HepG2 (cell line): ENCODE data around the gene DSG2. TPM values are rescaled to one million over a fixed set of nuclear protein-coding genes. Genes with fewer than 3 reads are reported as not detected.

Experiments
- ATF1 ChIP-seq: IDR thresholded peaks from 2 replicates; pipeline ENCODE4 v1.6.1; 2016; ENCODE audit warnings: mild to moderate bottlenecking, control low read depth
- CBFB ChIP-seq: sonication (generic); formaldehyde crosslinking; IDR thresholded peaks from 2 replicates; pipeline ENCODE4 v1.4.0; 2020; ENCODE audit warnings: missing genetic modification reagents
- CREM ChIP-seq, 2 experiments: sonication (generic) in 1 of 2; formaldehyde crosslinking in 1 of 2; IDR thresholded peaks; 2 replicates each; pipeline versions ENCODE4 v1.4.0 to v1.6.1; 2016 to 2020; ENCODE audit warnings: antibody characterized with exemption in 1 of 2, mild to moderate bottlenecking in 1 of 2, missing genetic modification reagents in 1 of 2
- GFI1 ChIP-seq: sonication (generic); formaldehyde crosslinking; IDR thresholded peaks from 2 replicates; pipeline ENCODE4 v1.5.0; 2020; ENCODE audit warnings: missing genetic modification reagents, mild to moderate bottlenecking, borderline replicate concordance
- HDAC1 ChIP-seq: sonication (generic); formaldehyde crosslinking; IDR thresholded peaks from 2 replicates; pipeline ENCODE4 v1.5.1; 2020; ENCODE audit warnings: mild to moderate bottlenecking, missing genetic modification reagents
- HMGA1 ChIP-seq: sonication (generic); formaldehyde crosslinking; conservative IDR thresholded peaks from 2 replicates; pipeline ENCODE4 v1.4.0; 2020; ENCODE audit warnings: missing genetic modification reagents
- NFE2L2 ChIP-seq: fragments of 150-350 bp; IDR thresholded peaks from 2 replicates; pipeline ENCODE4 v1.6.1; 2014; ENCODE audit warnings: low read length
- PAX8 ChIP-seq: sonication (generic); formaldehyde crosslinking; IDR thresholded peaks from 2 replicates; pipeline ENCODE4 v1.8.0; 2022; ENCODE audit warnings: mild to moderate bottlenecking, missing genetic modification reagents, borderline replicate concordance
- ZNF274 ChIP-seq: sonication (generic); formaldehyde crosslinking; IDR thresholded peaks from 2 replicates; pipeline ENCODE4 v1.5.1; 2020; ENCODE audit warnings: mild to moderate bottlenecking, missing genetic modification reagents
- ZNF333 ChIP-seq: sonication (generic); formaldehyde crosslinking; IDR thresholded peaks from 2 replicates; pipeline ENCODE4 v1.4.0; 2020; ENCODE audit warnings: mild to moderate bottlenecking, missing genetic modification reagents, borderline replicate concordance
- ZNF382 ChIP-seq: sonication (generic); formaldehyde crosslinking; IDR thresholded peaks from 2 replicates; pipeline ENCODE4 v1.5.0; 2020; ENCODE audit warnings: missing genetic modification reagents, mild to moderate bottlenecking, borderline replicate concordance
- ZNF468 ChIP-seq: sonication (generic); formaldehyde crosslinking; IDR thresholded peaks from 2 replicates; pipeline ENCODE4 v1.8.0; 2022; ENCODE audit warnings: mild to moderate bottlenecking, moderate library complexity, missing genetic modification reagents
- ZNF510 ChIP-seq: sonication (generic); formaldehyde crosslinking; IDR thresholded peaks from 2 replicates; pipeline ENCODE4 v1.4.0; 2020; ENCODE audit warnings: low read depth, mild to moderate bottlenecking, missing genetic modification reagents
- ZNF562 ChIP-seq: sonication (generic); formaldehyde crosslinking; IDR thresholded peaks from 2 replicates; pipeline ENCODE4 v1.8.0; 2022; ENCODE audit warnings: missing genetic modification reagents, borderline replicate concordance
- ZNF775 ChIP-seq: sonication (generic); formaldehyde crosslinking; IDR thresholded peaks from 2 replicates; pipeline ENCODE4 v1.4.0; 2020; ENCODE audit warnings: missing genetic modification reagents, mild to moderate bottlenecking, moderate library complexity, borderline replicate concordance
- polyA plus RNA-seq, 8 experiments: library from polyadenylated mRNA; depleted of rRNA in 3 of 8; stranded (reverse) in 7 of 8; unstranded in 1 of 8; fragments of >200 nt; fragmentation: Illumina TruSeq in 4 of 8; extraction: Trizol in 4 of 8; gene quantifications; 2 replicates each; pipeline versions ENCODE4 v1.2.1 to v1.2.3, GENCODE V29; 2011 to 2016; ENCODE audit warnings: low read depth in 4 of 8, missing spikeins in 1 of 8, mixed read lengths in 1 of 8; ENCODE audit not compliant: insufficient read depth in 1 of 8
- total RNA-seq, 5 experiments: library from RNA; depleted of rRNA; stranded (reverse); fragments of >200 nt; fragmentation: Illumina TruSeq; extraction: Trizol; gene quantifications; 2 replicates each; pipeline ENCODE4 v1.2.3, GENCODE V29; 2016; ENCODE audit warnings: low read depth in 1 of 5
- TF ChIP-seq, protein P1 (sequence below): sonication (generic); formaldehyde crosslinking; IDR thresholded peaks from 2 replicates; pipeline ENCODE4 v1.4.0; 2020; ENCODE audit warnings: missing genetic modification reagents, mild to moderate bottlenecking, borderline replicate concordance
- TF ChIP-seq, protein P2 (sequence below): sonication (generic); formaldehyde crosslinking; IDR thresholded peaks from 2 replicates; pipeline ENCODE4 v1.5.0; 2020; ENCODE audit warnings: missing genetic modification reagents
- TF ChIP-seq, protein P3 (sequence below): sonication (generic); formaldehyde crosslinking; IDR thresholded peaks from 2 replicates; pipeline ENCODE4 v1.5.1; 2020; ENCODE audit warnings: missing genetic modification reagents, mild to moderate bottlenecking, borderline replicate concordance
- TF ChIP-seq, protein P4 (sequence below): sonication (generic); formaldehyde crosslinking; IDR thresholded peaks from 2 replicates; pipeline ENCODE4 v1.4.0; 2020; ENCODE audit warnings: missing genetic modification reagents
- TF ChIP-seq, protein P5 (sequence below): sonication (generic); formaldehyde crosslinking; conservative IDR thresholded peaks from 2 replicates; pipeline ENCODE4 v1.4.0; 2020; ENCODE audit warnings: missing genetic modification reagents

DSG2 gene
- total and polyA plus RNA-seq, 2 of the 13 experiments (the other 11 are each of a cell fraction or from before 2014, with no cell fraction given), result 23.3 to 66.7 TPM

DNA sequence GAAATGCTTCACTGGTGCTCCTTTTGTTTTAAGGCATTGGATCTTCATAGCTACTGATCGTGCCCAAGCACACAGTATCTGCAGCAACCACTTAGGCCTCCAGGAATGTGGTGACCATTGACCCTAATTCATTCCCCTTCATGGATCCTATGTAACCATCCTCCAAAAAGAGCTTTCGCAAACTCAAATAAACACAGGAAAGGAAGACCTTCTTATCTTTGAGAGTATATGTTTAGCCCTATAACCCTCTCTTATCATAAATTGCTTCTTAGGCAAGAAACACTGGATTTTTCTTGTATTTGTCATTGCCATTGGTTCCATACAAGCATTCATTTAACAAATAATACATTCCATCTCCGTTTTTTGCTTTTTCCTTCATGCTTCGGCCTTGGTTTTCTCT lies 89.6 kb downstream of the DSG2 start (continued):
- TF ChIP-seq ZNF510 (CRISPR knock-in tag), result no peak
- peak; percentile 75 for TF ChIP-seq GFI1
- TF ChIP-seq, protein P1, sequence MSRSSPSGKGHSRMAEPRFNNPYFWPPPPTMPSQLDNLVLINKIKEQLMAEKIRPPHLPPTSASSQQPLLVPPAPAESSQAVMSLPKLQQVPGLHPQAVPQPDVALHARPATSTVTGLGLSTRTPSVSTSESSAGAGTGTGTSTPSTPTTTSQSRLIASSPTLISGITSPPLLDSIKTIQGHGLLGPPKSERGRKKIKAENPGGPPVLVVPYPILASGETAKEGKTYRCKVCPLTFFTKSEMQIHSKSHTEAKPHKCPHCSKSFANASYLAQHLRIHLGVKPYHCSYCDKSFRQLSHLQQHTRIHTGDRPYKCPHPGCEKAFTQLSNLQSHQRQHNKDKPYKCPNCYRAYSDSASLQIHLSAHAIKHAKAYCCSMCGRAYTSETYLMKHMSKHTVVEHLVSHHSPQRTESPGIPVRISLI (CRISPR knock-in tag), result no peak
- TF ChIP-seq, protein P2, sequence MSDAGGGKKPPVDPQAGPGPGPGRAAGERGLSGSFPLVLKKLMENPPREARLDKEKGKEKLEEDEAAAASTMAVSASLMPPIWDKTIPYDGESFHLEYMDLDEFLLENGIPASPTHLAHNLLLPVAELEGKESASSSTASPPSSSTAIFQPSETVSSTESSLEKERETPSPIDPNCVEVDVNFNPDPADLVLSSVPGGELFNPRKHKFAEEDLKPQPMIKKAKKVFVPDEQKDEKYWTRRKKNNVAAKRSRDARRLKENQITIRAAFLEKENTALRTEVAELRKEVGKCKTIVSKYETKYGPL (CRISPR knock-in tag), result no peak
- TF ChIP-seq HMGA1 (CRISPR knock-in tag), result no peak
- TF ChIP-seq ZNF382 (CRISPR knock-in tag), result no peak
- no peak for TF ChIP-seq PAX8 (CRISPR knock-in tag)
- no peak for TF ChIP-seq ZNF333 (CRISPR knock-in tag)
- no peak for TF ChIP-seq ZNF775 (CRISPR knock-in tag)
- TF ChIP-seq, protein P3, sequence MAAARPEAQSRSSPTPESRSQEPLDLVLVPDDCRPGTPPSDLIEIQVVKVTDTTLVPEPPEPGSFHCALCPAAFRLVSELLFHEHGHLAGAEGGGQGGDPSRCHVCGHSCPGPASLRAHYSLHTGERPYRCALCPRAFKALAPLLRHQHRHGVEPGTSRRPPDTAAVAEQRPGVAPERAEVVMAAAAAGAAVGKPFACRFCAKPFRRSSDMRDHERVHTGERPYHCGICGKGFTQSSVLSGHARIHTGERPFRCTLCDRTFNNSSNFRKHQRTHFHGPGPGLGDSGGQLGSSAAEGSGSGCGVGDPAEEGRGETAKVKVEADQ (CRISPR knock-in tag), result peak; percentile 37; the same call in 1 of the 2 replicates
- TF ChIP-seq, protein P4, sequence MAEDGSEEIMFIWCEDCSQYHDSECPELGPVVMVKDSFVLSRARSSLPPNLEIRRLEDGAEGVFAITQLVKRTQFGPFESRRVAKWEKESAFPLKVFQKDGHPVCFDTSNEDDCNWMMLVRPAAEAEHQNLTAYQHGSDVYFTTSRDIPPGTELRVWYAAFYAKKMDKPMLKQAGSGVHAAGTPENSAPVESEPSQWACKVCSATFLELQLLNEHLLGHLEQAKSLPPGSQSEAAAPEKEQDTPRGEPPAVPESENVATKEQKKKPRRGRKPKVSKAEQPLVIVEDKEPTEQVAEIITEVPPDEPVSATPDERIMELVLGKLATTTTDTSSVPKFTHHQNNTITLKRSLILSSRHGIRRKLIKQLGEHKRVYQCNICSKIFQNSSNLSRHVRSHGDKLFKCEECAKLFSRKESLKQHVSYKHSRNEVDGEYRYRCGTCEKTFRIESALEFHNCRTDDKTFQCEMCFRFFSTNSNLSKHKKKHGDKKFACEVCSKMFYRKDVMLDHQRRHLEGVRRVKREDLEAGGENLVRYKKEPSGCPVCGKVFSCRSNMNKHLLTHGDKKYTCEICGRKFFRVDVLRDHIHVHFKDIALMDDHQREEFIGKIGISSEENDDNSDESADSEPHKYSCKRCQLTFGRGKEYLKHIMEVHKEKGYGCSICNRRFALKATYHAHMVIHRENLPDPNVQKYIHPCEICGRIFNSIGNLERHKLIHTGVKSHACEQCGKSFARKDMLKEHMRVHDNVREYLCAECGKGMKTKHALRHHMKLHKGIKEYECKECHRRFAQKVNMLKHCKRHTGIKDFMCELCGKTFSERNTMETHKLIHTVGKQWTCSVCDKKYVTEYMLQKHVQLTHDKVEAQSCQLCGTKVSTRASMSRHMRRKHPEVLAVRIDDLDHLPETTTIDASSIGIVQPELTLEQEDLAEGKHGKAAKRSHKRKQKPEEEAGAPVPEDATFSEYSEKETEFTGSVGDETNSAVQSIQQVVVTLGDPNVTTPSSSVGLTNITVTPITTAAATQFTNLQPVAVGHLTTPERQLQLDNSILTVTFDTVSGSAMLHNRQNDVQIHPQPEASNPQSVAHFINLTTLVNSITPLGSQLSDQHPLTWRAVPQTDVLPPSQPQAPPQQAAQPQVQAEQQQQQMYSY (CRISPR knock-in tag), result peak; percentile 71; the same call in 1 of the 2 replicates
- TF ChIP-seq ATF1 (CRISPR knock-in tag), result 0 out of 2 replicates have a peak, but pooled peaks have one; percentile 18
- TF ChIP-seq CREM (IDR thresholded peaks at IDR 0.05), result peak; percentile 61; the same call in 1 of the 2 replicates
- TF ChIP-seq CREM (CRISPR knock-in tag; IDR thresholded peaks at IDR 0.05), result no peak
- TF ChIP-seq HDAC1 (CRISPR knock-in tag), result peak; percentile 58; the same call in 1 of the 2 replicates
- no peak for TF ChIP-seq ZNF274 (CRISPR knock-in tag)
- no peak for TF ChIP-seq ZNF562 (CRISPR knock-in tag)
- 0 out of 2 replicates have a peak, but pooled peaks have one; percentile 40 for TF ChIP-seq CBFB (CRISPR knock-in tag)
- TF ChIP-seq NFE2L2, result no peak
- no peak for TF ChIP-seq ZNF468 (CRISPR knock-in tag)
- TF ChIP-seq, protein P5, sequence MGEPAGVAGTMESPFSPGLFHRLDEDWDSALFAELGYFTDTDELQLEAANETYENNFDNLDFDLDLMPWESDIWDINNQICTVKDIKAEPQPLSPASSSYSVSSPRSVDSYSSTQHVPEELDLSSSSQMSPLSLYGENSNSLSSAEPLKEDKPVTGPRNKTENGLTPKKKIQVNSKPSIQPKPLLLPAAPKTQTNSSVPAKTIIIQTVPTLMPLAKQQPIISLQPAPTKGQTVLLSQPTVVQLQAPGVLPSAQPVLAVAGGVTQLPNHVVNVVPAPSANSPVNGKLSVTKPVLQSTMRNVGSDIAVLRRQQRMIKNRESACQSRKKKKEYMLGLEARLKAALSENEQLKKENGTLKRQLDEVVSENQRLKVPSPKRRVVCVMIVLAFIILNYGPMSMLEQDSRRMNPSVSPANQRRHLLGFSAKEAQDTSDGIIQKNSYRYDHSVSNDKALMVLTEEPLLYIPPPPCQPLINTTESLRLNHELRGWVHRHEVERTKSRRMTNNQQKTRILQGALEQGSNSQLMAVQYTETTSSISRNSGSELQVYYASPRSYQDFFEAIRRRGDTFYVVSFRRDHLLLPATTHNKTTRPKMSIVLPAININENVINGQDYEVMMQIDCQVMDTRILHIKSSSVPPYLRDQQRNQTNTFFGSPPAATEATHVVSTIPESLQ (CRISPR knock-in tag), result no peak
